H1 (cell line): Measurements from ENCODE around the gene DTX3. TPM values are rescaled to one million over a fixed set of nuclear protein-coding genes. Genes with fewer than 3 reads are reported as not detected.

Source experiments
- CREB1 ChIP-seq: IDR thresholded peaks from 2 replicates; pipeline ENCODE4 v1.6.1; 2012; ENCODE audit warnings: inconsistent platforms
- JUN ChIP-seq: IDR thresholded peaks from 2 replicates; pipeline ENCODE4 v1.6.1; 2011; ENCODE audit warnings: low read depth, mild to moderate bottlenecking, improper control_type of control experiment, low read length
- MAFK ChIP-seq: IDR thresholded peaks from 2 replicates; pipeline ENCODE4 v1.6.1; 2012; ENCODE audit warnings: low read depth, mild to moderate bottlenecking, improper control_type of control experiment, low read length
- SP1 ChIP-seq: IDR thresholded peaks from 2 replicates; pipeline ENCODE4 v1.6.1; 2011; ENCODE audit warnings: low read depth, low read length
- polyA plus RNA-seq, 7 experiments: library from polyadenylated mRNA; depleted of rRNA in 3 of 7; stranded (reverse) in 5 of 7; unstranded in 2 of 7; fragments of >200 nt in 5 of 7; fragments of 200-250 nt in 2 of 7; gene quantifications; 1 replicate in 5 of 7; 2 replicates in 1 of 7; 4 replicates in 1 of 7; pipeline versions ENCODE4 v1.2.1 to v1.2.3, GENCODE V29; 2011 to 2013; ENCODE audit warnings: missing spikeins in 2 of 7, mixed read lengths in 2 of 7
- total RNA-seq: library from RNA; stranded (reverse); fragmentation: NEBNext Ultra II Directional; extraction: Animal tissue kit (Norgen Biotek cat#: 25700); gene quantifications from 2 replicates; pipeline ENCODE4 v1.2.1, GENCODE V29; 2021

Gene DTX3
- total and polyA plus RNA-seq, 2 of the 8 experiments (the other 6 are each of a cell fraction or from before 2014, with no cell fraction given): 41.8 to 92.5 TPM

GRCh38 chr12:57606821-57607220, 2.2 kb downstream of the DTX3 start (continued):
- TF ChIP-seq CREB1 (no peak), SP1 (no peak), JUN (no peak), MAFK (no peak)
- TF ChIP-seq, all 59 proteins: peak for 0
